Activated CD4-positive, alpha-beta T cell treated with anti-CD3 and anti-CD28 coated beads, Interleukin-2, Interleukin-6, amounts not matched to agents 100 ng/mL and 50 ng/mL, durations not matched to agents 16 hours and 8 hours (primary cell): Measurements from ENCODE around the gene CCDC78.

ENCODE experiments used
- DNase-seq: peaks from one replicate; pipeline ENCODE4 v3.0.0-alpha.2; 2020

Gene CCDC78

GRCh38 chr16:677316-678190 lies 48.7 kb downstream of the CCDC78 start:
- no peak for DNase-seq

- no peak for DNase-seq
Measured at GRCh38 chr16:676913-677312, 49.3 kb downstream of the CCDC78 start.

GRCh38 chr16:676565-676902 lies 49.7 kb downstream of the CCDC78 start:
- no peak for DNase-seq

GRCh38 chr16:675884-676564 lies 50.2 kb downstream of the CCDC78 start:
- DNase-seq: no peak

GRCh38 chr16:674968-675883 lies 51.0 kb downstream of the CCDC78 start, which contains the start of gene RHBDL1:
Gene RHBDL1 (plus strand): TSS chr16:675671. CDS start chr16:675791, 120 bp downstream.
- peak; percentile 28 for DNase-seq

- DNase-seq: no peak
Measured at GRCh38 chr16:674214-674881, 51.9 kb downstream of the CCDC78 start.

GRCh38 chr16:673399-673991 lies 52.7 kb downstream of the CCDC78 start:
- DNase-seq: no peak

GRCh38 chr16:672851-673250 lies 53.4 kb downstream of the CCDC78 start:
- DNase-seq: no peak
